ENCODE results near the gene UTS2B. TPM values are rescaled to one million over a fixed set of nuclear protein-coding genes. Genes with fewer than 3 reads are reported as not detected.

Gene UTS2B
- total and polyA plus RNA-seq, 2 of the 4 experiments (the other 2 are of a cell fraction), result 0.72 to 0.79 TPM

DNA sequence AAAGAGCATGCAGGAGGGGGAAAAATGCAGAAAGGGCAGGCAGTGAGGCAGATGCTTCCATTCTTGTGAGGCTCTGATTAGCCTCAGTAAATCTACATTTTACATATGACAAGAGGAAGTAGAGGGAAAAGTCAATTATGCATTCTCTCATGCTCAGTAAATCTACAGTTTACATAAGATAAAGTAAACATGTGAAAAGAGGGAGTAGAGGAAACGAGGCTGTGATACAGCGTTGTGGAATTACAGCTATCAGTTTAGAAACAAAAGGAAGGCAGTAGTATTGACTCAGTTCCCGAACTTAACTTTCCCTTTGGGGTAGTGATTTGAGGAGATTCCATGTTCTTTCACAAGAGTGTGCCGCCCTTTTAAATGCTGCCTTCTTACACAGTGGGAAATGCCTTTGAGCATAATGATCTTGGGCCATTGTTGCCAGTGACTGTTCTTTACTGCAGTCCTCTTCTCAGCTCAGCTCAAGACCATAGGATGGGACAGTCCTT, 92.0 kb downstream of the UTS2B start:
- POLR2A ChIA-PET (ENCODE audit: unreplicated experiment), result interaction anchor here (0.7 to 1.2 kb wide), 2 partner anchors 92 to 173 kb away, joined by 3 read pairs; partner anchors contain the start of gene UTS2B
- Histone ChIP-seq H2AK9ac (replicated peaks; ENCODE audit: low read depth, low read length, poor library complexity) (peak overlapping the region; percentile 58), H3K4me2 (ENCODE audit: low read depth, low read length) (peak overlapping the region; percentile 92)

More for the DNA sequence above, 92.0 kb downstream of the UTS2B start:
- Histone ChIP-seq H2BK15ac (ENCODE audit: low read depth, low read length) (peak overlapping the region; percentile 95), H3K9me1 (ENCODE audit: insufficient read depth, low read length) (peaks cover 8% of the 10 kb centered on the region), H2BK5ac (ENCODE audit: low read depth, low read length, poor library complexity, severe bottlenecking) (peak overlapping the region; percentile 100), H4K8ac (ENCODE audit: low read depth in 2 of 2, low read length in 2 of 2) (peak overlapping the region; percentile 64 to 99), H3K27me3 (ENCODE audit: control insufficient read depth, insufficient read depth, low read length) (no peaks in the 10 kb centered on the region), H3K79me1 (ENCODE audit: low read depth in 1 of 2, low read length in 2 of 2) (peaks cover 0 to 17% of the 10 kb centered on the region in 2 experiments; a peak in 1 of 4 replicates), H3K14ac (replicated peaks; ENCODE audit: low read depth, low read length) (peak overlapping the region; percentile 92), H3K56ac (ENCODE audit: extremely low read depth, insufficient read depth, low read length) (peak overlapping the region; percentile 90), H4K5ac (ENCODE audit: low read depth, low read length) (peak overlapping the region; percentile 100), H2AK5ac (ENCODE audit: low read depth, low read length) (peak overlapping the region; percentile 86), H3K23ac (ENCODE audit: low read depth, low read length) (peak overlapping the region; percentile 95), H2BK120ac (ENCODE audit: low read depth, low read length) (peak overlapping the region; percentile 99), H3K18ac (ENCODE audit: low read depth, low read length) (peak overlapping the region; percentile 100), H4K91ac (ENCODE audit: insufficient read depth, low read depth, low read length) (peak overlapping the region; percentile 98), H3K27ac (ENCODE audit: insufficient read depth, low read length) (peak overlapping the region; percentile 96), H4K20me1 (ENCODE audit: insufficient read depth, low read length) (no peaks in the 10 kb centered on the region), H3K9me3 (ENCODE audit: control insufficient read depth, insufficient read depth, low read length) (no peaks in the 10 kb centered on the region), H2AFZ (replicated peaks; ENCODE audit: low read length, poor library complexity) (peak overlapping the region; percentile 85), H3K4ac (ENCODE audit: low read depth, low read length) (peak overlapping the region; percentile 100), H3K36me3 (ENCODE audit: control insufficient read depth, insufficient read depth, low read length) (no peaks in the 10 kb centered on the region), H3K9ac (ENCODE audit: low read depth, low read length) (peak overlapping the region; percentile 41), H3K4me3 (ENCODE audit: insufficient read depth, low read depth, low read length) (peak overlapping the region; percentile 25; the same call in 1 of the 2 replicates), H3K4me1 (ENCODE audit: control insufficient read depth, insufficient read depth, low read length) (peaks cover 25% of the 10 kb centered on the region), H2BK20ac (ENCODE audit: low read depth, low read length) (peak overlapping the region; percentile 100)
- WGBS, 2 experiments (ENCODE audit: extremely low coverage in 2 of 2, insufficient read length in 1 of 2), result 0% methylated on average over 3 of the region's 4 CpGs; no CpG with 5 or more reads in 1 of the 2 experiments
- DNase-seq (peak; percentile 89), ATAC-seq (ENCODE audit: low read depth) (peak; percentile 66)
- no TSS peak for BruUV-seq (replicated peaks)
- dilution Hi-C loops (cut with HindIII; ENCODE audit: low sequenced_read_pairs, unreplicated experiment), result no loop called here
- TF ChIP-seq POLR2A (IDR thresholded peaks at IDR 0.05; ENCODE audit: low read depth, low read length) (no peak), FOS (IDR thresholded peaks at IDR 0.05; ENCODE audit: low read depth, low read length) (no peak), MAZ (IDR thresholded peaks at IDR 0.05; ENCODE audit: borderline replicate concordance, low read depth, low read length) (no peak), MXI1 (IDR thresholded peaks at IDR 0.05; ENCODE audit: borderline replicate concordance, low read depth, low read length) (no peak), BHLHE40 (IDR thresholded peaks at IDR 0.05; ENCODE audit: low read depth, low read length) (0 out of 2 replicates have a peak, but pooled peaks have one; percentile 10), CEBPB (IDR thresholded peaks at IDR 0.05; ENCODE audit: low read depth, low read length) (peak; percentile 60), RAD21 (IDR thresholded peaks at IDR 0.05; ENCODE audit: low read length) (no peak)
- intact Hi-C loops (cut with micrococcal nuclease), result loop anchor here (2.0 to 5.0 kb wide), 5 partner anchors 90 to 356 kb away; partner anchors contain the start of gene CCDC50
- in situ Hi-C loops (cut with MboI; ENCODE audit: low sequenced_read_pairs), result no loop called here
- CTCF ChIA-PET, result interaction anchor here (0.8 kb wide), 1 partner anchor 217 kb away, joined by 4 read pairs; no protein-coding TSS in a partner anchor

Measured in IMR-90 (cell line).